GM20000 (cell line): ENCODE data around the gene NCK2.

Experiments used
- DNase-seq: peaks from one replicate; pipeline ENCODE4 v3.0.0; 2012; ENCODE audit warnings: low spot score
- CTCF ChIP-seq: IDR thresholded peaks from 2 replicates; pipeline ENCODE4 v1.5.1; 2012; ENCODE audit warnings: mild to moderate bottlenecking, control low read depth; ENCODE audit errors: extremely low read depth, missing control alignments

Gene NCK2

GRCh38 chr2:105730170-105730569 lies 14.5 kb upstream of the NCK2 start:
- DNase-seq, result no peak
- TF ChIP-seq CTCF, result no peak

DNA sequence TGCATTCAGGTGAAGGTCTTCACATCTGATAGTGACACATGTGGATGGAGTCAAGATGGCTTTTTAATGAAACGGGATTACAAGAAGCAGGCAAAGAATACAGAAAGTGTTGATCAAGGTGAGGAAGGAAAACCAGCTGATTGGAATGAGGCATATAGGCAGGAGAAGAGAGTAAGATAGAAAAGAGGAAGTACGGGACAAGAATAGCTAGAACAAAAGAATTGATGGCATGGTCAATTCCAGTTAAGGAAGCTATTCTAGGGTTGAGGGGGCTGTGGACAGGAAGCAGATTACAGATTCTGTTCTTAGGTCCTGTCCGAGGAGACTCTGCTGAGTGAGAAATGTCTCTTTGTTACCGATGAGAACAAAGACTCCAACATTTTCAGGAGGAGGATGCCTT lies 13.2 kb upstream of the NCK2 start:
- TF ChIP-seq CTCF, result no peak

DNA sequence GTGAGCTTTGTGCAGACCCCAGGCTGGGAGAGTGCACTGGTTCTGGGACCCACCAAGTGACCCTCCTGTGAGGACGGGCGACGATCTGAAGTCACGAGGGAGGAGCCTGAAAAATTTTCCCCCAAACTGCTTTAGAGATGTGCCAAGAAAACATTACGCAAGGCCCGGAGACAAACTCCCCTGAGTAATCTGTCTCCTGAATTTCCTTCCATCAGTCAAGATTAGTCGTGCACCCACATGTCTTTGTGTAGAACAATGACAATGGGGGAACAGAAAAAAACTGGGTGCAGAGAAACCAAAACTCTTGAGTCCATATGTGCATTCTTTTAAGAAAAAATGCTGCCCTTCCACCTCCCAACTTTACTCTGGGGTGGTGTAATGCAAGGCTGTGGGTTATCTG lies 12.6 kb upstream of the NCK2 start:
- DNase-seq, result no peak
- no peak for TF ChIP-seq CTCF

More for the DNA sequence above, 13.2 kb upstream of the NCK2 start:
- no peak for DNase-seq

- TF ChIP-seq CTCF, result no peak
- no peak for DNase-seq
Observed at GRCh38 chr2:105732955-105733607, 11.6 kb upstream of the NCK2 start.

DNA sequence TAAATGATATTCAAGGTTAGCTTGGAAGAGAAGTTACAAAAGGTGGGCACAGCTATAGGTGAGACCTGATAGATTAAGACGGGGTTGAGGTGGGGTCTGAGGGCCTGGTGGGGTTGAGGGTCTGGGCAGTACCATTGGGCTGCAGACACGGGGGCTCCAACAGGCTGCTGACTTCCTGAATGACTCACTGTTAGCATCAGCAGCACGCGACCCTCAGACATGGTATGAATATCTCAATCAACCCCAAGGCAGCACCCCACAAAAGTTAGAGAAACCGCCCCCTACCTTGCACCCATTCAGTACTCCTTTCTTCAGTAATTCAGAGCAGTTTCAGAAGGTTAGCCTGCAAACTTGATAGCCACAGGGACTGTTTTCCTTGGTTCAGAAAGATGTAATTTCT lies 10.8 kb upstream of the NCK2 start:
- no peak for TF ChIP-seq CTCF
- no peak for DNase-seq

GRCh38 chr2:105734762-105735538 lies 9.8 kb upstream of the NCK2 start:
- no peak for DNase-seq
- TF ChIP-seq CTCF, result no peak

DNA sequence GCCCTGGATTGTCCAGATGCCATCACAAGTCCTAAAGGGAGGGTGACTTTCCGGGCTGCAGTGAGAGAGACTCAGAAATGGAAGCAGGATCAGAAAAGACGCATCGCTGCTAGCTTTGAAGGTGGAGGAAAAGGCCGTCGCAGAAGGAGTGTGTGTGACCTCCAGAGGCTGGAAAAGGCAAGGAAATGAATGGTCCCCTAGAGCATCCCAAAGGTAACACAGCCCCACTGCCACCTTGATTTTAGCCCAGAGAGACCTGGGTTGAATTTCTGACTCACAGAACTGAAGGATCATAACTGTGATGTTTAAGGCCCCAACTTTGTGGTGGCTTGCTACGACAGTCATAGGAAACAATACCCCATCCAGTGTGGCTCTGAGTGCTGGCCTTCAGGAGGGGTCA lies 8.6 kb upstream of the NCK2 start:
- no peak for TF ChIP-seq CTCF
- no peak for DNase-seq
